Activated CD4-positive, alpha-beta T cell treated with anti-CD3 and anti-CD28 coated beads for 1 hour (primary cell): Measurements from ENCODE around the gene EPHA2.
"Not testable (repeated sequence)": the region's sequence is repeated elsewhere in the genome, so short reads cannot be mapped to it uniquely, and the experiment has no call there.

Experiments used
- DNase-seq: peaks from one replicate; pipeline ENCODE4 v3.0.0-alpha.2; 2020

EPHA2 gene

GRCh38 chr1:16117369-16117768 lies 38.5 kb downstream of the EPHA2 start:
- no peak for DNase-seq

GRCh38 chr1:16116625-16117024 lies 39.2 kb downstream of the EPHA2 start:
- DNase-seq, result no peak

- no peak for DNase-seq
These were observed 39.9 kb downstream of the EPHA2 start for GRCh38 chr1:16116002-16116401.

- no peak for DNase-seq
These were observed 40.3 kb downstream of the EPHA2 start for GRCh38 chr1:16115468-16115983.

- no peak for DNase-seq
These were observed 41.1 kb downstream of the EPHA2 start for GRCh38 chr1:16114527-16115467.

- no peak for DNase-seq
These were observed 43.0 kb downstream of the EPHA2 start for GRCh38 chr1:16112596-16113555.

GRCh38 chr1:16111771-16112595 lies 43.9 kb downstream of the EPHA2 start:
- no peak for DNase-seq

GRCh38 chr1:16110884-16111283 lies 45.0 kb downstream of the EPHA2 start:
- DNase-seq, result no peak

GRCh38 chr1:16110456-16110855 lies 45.4 kb downstream of the EPHA2 start:
- DNase-seq, result no peak

- no peak for DNase-seq
These were observed 46.3 kb downstream of the EPHA2 start for GRCh38 chr1:16109571-16109970.

GRCh38 chr1:16107039-16107438 lies 48.8 kb downstream of the EPHA2 start:
- not testable (repeated sequence) for DNase-seq

GRCh38 chr1:16101623-16102022 lies 54.2 kb downstream of the EPHA2 start:
- DNase-seq, result no peak

GRCh38 chr1:16099412-16099811 lies 56.5 kb downstream of the EPHA2 start:
- DNase-seq, result no peak

GRCh38 chr1:16095447-16095846 lies 60.4 kb downstream of the EPHA2 start:
- no peak for DNase-seq

- DNase-seq, result no peak
These were observed 61.3 kb downstream of the EPHA2 start for GRCh38 chr1:16094453-16095158.

- DNase-seq, result no peak
These were observed 62.3 kb downstream of the EPHA2 start for GRCh38 chr1:16093611-16094010.

GRCh38 chr1:16092923-16093511 lies 62.9 kb downstream of the EPHA2 start:
- no peak for DNase-seq

- no peak for DNase-seq
These were observed 63.6 kb downstream of the EPHA2 start for GRCh38 chr1:16092097-16092922.

- no peak for DNase-seq
These were observed 64.6 kb downstream of the EPHA2 start for GRCh38 chr1:16091296-16091695.

- DNase-seq, result no peak
These were observed 65.6 kb downstream of the EPHA2 start for GRCh38 chr1:16090076-16090826.
